Measurements from ENCODE around the gene PLCB2. TPM values are rescaled to one million over a fixed set of nuclear protein-coding genes. Genes with fewer than 3 reads are reported as not detected.
A peak's percentile ranks its signal among the peaks of the same experiment; 100 is the strongest.

The PLCB2 gene
- total RNA-seq, 4 donors from 2014 or later, result 0.34 to 3.0 (median 2.0) TPM

- no peak for DNase-seq (ENCODE audit: low spot score in 2 of 2)
- Histone ChIP-seq H3K27me3 (peaks cover 54% of the 10 kb centered on the region), H3K9me3 (no peaks in the 10 kb centered on the region), H3K27ac (no peak overlapping the region), H3K4me1 (peaks cover 44% of the 10 kb centered on the region), H3K4me3 (peak overlapping the region; percentile 11), H3K36me3 (peaks cover 6% of the 10 kb centered on the region)
- 10% methylated on average over 18 of the region's 40 CpGs for WGBS
- no peak for TF ChIP-seq EP300 (IDR thresholded peaks at IDR 0.05)
- peak; percentile 91 to 99 for TF ChIP-seq CTCF (IDR thresholded peaks at IDR 0.05)
- no peak for TF ChIP-seq POLR2A (IDR thresholded peaks at IDR 0.05)
Observed at GRCh38 chr15:40279437-40280141, 28.1 kb downstream of the PLCB2 start.

- Histone ChIP-seq H3K27me3 (peaks cover 44% of the 10 kb centered on the region), H3K4me1 (peaks cover 34% of the 10 kb centered on the region), H3K27ac (no peak overlapping the region), H3K36me3 (peaks cover 19% of the 10 kb centered on the region), H3K9me3 (no peaks in the 10 kb centered on the region), H3K4me3 (no peak overlapping the region)
- DNase-seq (ENCODE audit: low spot score in 2 of 2), result no peak
- TF ChIP-seq POLR2AphosphoS5 (IDR thresholded peaks at IDR 0.05), result no peak
- TF ChIP-seq POLR2A (IDR thresholded peaks at IDR 0.05), result no peak
- TF ChIP-seq CTCF (IDR thresholded peaks at IDR 0.05), result no peak
- no peak for TF ChIP-seq EP300 (IDR thresholded peaks at IDR 0.05)
- WGBS, result 73% methylated on average over 9 of the region's 10 CpGs
Observed at GRCh38 chr15:40278026-40278425, 29.7 kb downstream of the PLCB2 start.

GRCh38 chr15:40277471-40277870 lies 30.3 kb downstream of the PLCB2 start:
- H3K4me3 ChIP-seq, result no peak overlapping the region
- WGBS, result 57% methylated on average over 16 of the region's 16 CpGs
- H3K27ac ChIP-seq, result no peak overlapping the region
- H3K9me3 ChIP-seq, result no peaks in the 10 kb centered on the region
- TF ChIP-seq POLR2AphosphoS5 (IDR thresholded peaks at IDR 0.05) (no peak), CTCF (IDR thresholded peaks at IDR 0.05) (no peak), EP300 (IDR thresholded peaks at IDR 0.05) (no peak), POLR2A (IDR thresholded peaks at IDR 0.05) (no peak)
- peaks cover 38% of the 10 kb centered on the region for H3K27me3 ChIP-seq
- DNase-seq (ENCODE audit: low spot score in 2 of 2), result no peak
- peaks cover 28% of the 10 kb centered on the region for H3K4me1 ChIP-seq
- peaks cover 24% of the 10 kb centered on the region for H3K36me3 ChIP-seq

GRCh38 chr15:40276927-40277326 lies 30.8 kb downstream of the PLCB2 start:
- Histone ChIP-seq H3K27me3 (peaks cover 33% of the 10 kb centered on the region), H3K4me1 (peaks cover 23% of the 10 kb centered on the region), H3K4me3 (no peak overlapping the region), H3K36me3 (peaks cover 25% of the 10 kb centered on the region), H3K27ac (no peak overlapping the region), H3K9me3 (no peaks in the 10 kb centered on the region)
- no peak for DNase-seq (ENCODE audit: low spot score in 2 of 2)
- TF ChIP-seq CTCF (IDR thresholded peaks at IDR 0.05), result no peak
- TF ChIP-seq EP300 (IDR thresholded peaks at IDR 0.05), result no peak
- TF ChIP-seq POLR2AphosphoS5 (IDR thresholded peaks at IDR 0.05), result no peak
- no peak for TF ChIP-seq POLR2A (IDR thresholded peaks at IDR 0.05)
- WGBS, result 65% methylated on average over 3 of the region's 4 CpGs

- peaks cover 26% of the 10 kb centered on the region for H3K36me3 ChIP-seq
- WGBS, result 82% methylated on average over 7 of the region's 7 CpGs
- no peak overlapping the region for H3K27ac ChIP-seq
- no peaks in the 10 kb centered on the region for H3K9me3 ChIP-seq
- H3K4me3 ChIP-seq, result no peak overlapping the region
- peaks cover 16% of the 10 kb centered on the region for H3K4me1 ChIP-seq
- no peak for TF ChIP-seq EP300 (IDR thresholded peaks at IDR 0.05)
- TF ChIP-seq POLR2A (IDR thresholded peaks at IDR 0.05), result no peak
- TF ChIP-seq POLR2AphosphoS5 (IDR thresholded peaks at IDR 0.05), result no peak
- no peak for TF ChIP-seq CTCF (IDR thresholded peaks at IDR 0.05)
- no peak for DNase-seq (ENCODE audit: low spot score in 2 of 2)
- H3K27me3 ChIP-seq, result peaks cover 23% of the 10 kb centered on the region
Observed at GRCh38 chr15:40275954-40276353, 31.8 kb downstream of the PLCB2 start.

Measured in suprapubic skin (tissue), 4 donors.